Stimulated activated CD4-positive, alpha-beta T cell treated with anti-CD3 and anti-CD28 coated beads, Interleukin-2, amount 100 ng/mL, for 48 hours (primary cell): Measurements from ENCODE around the gene NOVA2.

ENCODE experiments used
- DNase-seq, 2 donors: peaks; one replicate each; pipeline ENCODE4 v3.0.0-alpha.2; 2020

The NOVA2 gene

GRCh38 chr19:45889210-45889885, 84.3 kb downstream of the NOVA2 start:
- no peak for DNase-seq

GRCh38 chr19:45887200-45887710, 86.4 kb downstream of the NOVA2 start:
- no peak for DNase-seq

GRCh38 chr19:45886427-45887199, 87.1 kb downstream of the NOVA2 start:
- DNase-seq, result peak; percentile 77 to 82

- peak; percentile 78 for DNase-seq
Observed at GRCh38 chr19:45885556-45886426, 87.9 kb downstream of the NOVA2 start, which contains the start of gene IRF2BP1. TSS of gene IRF2BP1 (minus strand) at chr19:45886141. CDS start at chr19:45885774, 367 bp downstream.

GRCh38 chr19:45884682-45885555, 88.7 kb downstream of the NOVA2 start:
- DNase-seq, result no peak

- DNase-seq, result no peak
Observed at GRCh38 chr19:45883881-45884681, 89.6 kb downstream of the NOVA2 start.
